Adrenal gland (tissue), 12 donors: Measurements from ENCODE around the gene HOXC5. TPM values are rescaled to one million over a fixed set of nuclear protein-coding genes. Genes with fewer than 3 reads are reported as not detected.

Experiments
- DNase-seq, 7 donors: peaks; one replicate each; pipeline ENCODE4 v3.0.0-alpha.2; 2019 to 2020
- H3K27ac ChIP-seq, 5 donors: fragments of 200-600 bp; sonication (generic) in 4 of 5; 1 replicate in 3 of 5; 2 replicates in 2 of 5; pipeline versions ENCODE4 v1.5.1 to v1.8.0; 2016 to 2020; ENCODE audit warnings: mild to moderate bottlenecking in 1 of 5
- H3K27me3 ChIP-seq: fragments of 200-600 bp; 2 replicates; pipeline ENCODE4 v1.8.0; 2021
- H3K36me3 ChIP-seq, 2 donors: fragments of 200-600 bp; replicated peaks in 1 of 2; 1 replicate in 1 of 2; 2 replicates in 1 of 2; pipeline versions ENCODE4 v1.5.1 to v1.8.0; 2018 to 2022
- H3K4me1 ChIP-seq, 2 donors: fragments of 200-600 bp; replicated peaks in 1 of 2; 1 replicate in 1 of 2; 2 replicates in 1 of 2; pipeline versions ENCODE4 v1.5.1 to v1.8.0; 2018 to 2021
- H3K4me3 ChIP-seq, 4 donors: fragments of 200-600 bp; sonication (generic) in 3 of 4; one replicate each; pipeline ENCODE4 v1.5.1; 2016 to 2018
- H3K9me3 ChIP-seq, 3 donors: fragments of 200-600 bp; sonication (generic) in 1 of 3; replicated peaks in 1 of 3; 1 replicate in 2 of 3; 2 replicates in 1 of 3; pipeline versions ENCODE4 v1.5.1 to v1.8.0; 2016 to 2021
- POLR2A ChIP-seq, 2 donors: fragments of 450-650 bp; IDR thresholded peaks; one replicate each; pipeline ENCODE4 v1.6.1; 2017; ENCODE audit warnings: antibody characterized with exemption in 2 of 2, mild to moderate bottlenecking in 2 of 2, moderate library complexity in 1 of 2
- WGBS, 4 donors: extraction: QIAGEN DNeasy Blood & Tissue Kit in 2 of 4; methylation state at CpG; one replicate each; pipeline versions ENCODE4 v1.1.5 to v1.1.7; 2013 to 2017; 5-methylcytosine and 5-hydroxymethylcytosine counted together
- intact Hi-C, 2 donors: fragments of 100-400 bp; cut with DNase I; formaldehyde crosslinking; loops; one replicate each; pipeline versions ENCODE4 v1.14.1 to v1.15.0; 2022 to 2023
- polyA plus RNA-seq, 3 donors: library from polyadenylated mRNA; stranded (reverse); fragments of 200-250 nt in 2 of 3; fragments of 350-450 nt in 1 of 3; fragmentation: Illumina TruSeq in 1 of 3; extraction: RNeasy Lipid Tissue Mini Kit (QIAGEN cat#74804) in 1 of 3; gene quantifications; one replicate each; pipeline ENCODE4 v1.2.3, GENCODE V29; 2013 to 2014
- total RNA-seq, 9 donors: library from RNA; depleted of rRNA in 4 of 9; stranded (reverse); fragments of >200 nt in 4 of 9; fragments of 120-200 nt in 1 of 9; fragmentation: NEBNext Ultra II Directional in 1 of 9; extraction: Animal tissue kit (Norgen Biotek cat#: 25700) in 1 of 9; gene quantifications; one replicate each; pipeline versions ENCODE4 v1.1.0 to v1.2.4, GENCODE V29; 2013 to 2023
- TF ChIP-seq, protein P1 (sequence below), 6 experiments: fragments of 450-650 bp in 4 of 6; fragments of 200-600 bp in 2 of 6; sonication (generic) in 1 of 6; IDR thresholded peaks; 1 replicate in 5 of 6; 2 replicates in 1 of 6; pipeline versions ENCODE4 v1.5.1 to v1.8.0; 2016 to 2021; ENCODE audit warnings: antibody characterized with exemption in 6 of 6, mild to moderate bottlenecking in 2 of 6, moderate library complexity in 1 of 6
- donor health status: healthy with polysubstance abuse.
- donor health status: Bipolar disorder and iron deficiency.
- donor health status: DM: yes; HTN: yes; CAD: no.
- donor health status: DM: no; HTN: no; CAD: no.
- donor health status: DM: no; HTN: no; CAD: no.
- donor health status: DM: yes; HTN: yes; CAD: no.

HOXC5 gene
- total and polyA plus RNA-seq, 12 donors: 0.36 to 1.9 (median 0.77) TPM

DNA sequence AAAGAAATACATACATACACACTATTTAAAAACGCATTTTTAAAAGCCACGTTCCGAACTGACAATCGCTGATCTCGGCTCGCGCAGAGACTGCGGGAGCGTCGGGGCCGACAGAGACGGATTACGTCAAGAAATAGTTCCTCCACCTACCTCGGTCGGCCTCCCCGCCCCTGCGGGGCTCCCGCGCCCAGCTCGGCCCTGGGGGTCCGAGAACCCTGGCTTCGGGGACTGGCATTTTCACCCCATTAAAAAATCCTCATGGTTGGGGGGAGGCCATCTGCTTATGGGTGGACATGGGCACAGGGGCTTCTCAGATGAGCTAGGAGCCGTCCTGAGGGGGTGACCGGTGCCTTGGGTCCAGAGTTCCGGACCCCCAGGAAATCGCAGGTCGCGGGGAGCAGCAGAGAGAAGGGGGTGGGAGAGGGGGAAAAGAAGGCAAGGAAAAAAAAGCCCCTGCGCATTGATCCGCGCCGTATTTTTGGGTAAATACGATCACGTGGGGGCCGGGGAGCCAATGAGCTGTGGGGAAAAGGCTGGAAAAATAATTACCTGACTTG lies 33.2 kb upstream of the HOXC5 start:
- Histone ChIP-seq H3K27ac (peak overlapping the region in 2 of 5 donors; percentile 75 to 82), H3K9me3 (no peaks in the 10 kb centered on the region), H3K27me3 (peaks cover 19% of the 10 kb centered on the region), H3K36me3 (no peaks in the 10 kb centered on the region), H3K4me1 (peaks cover 14 to 21% of the 10 kb centered on the region in 2 donors), H3K4me3 (peak overlapping the region in 2 of 4 donors; percentile 37 to 60)
- peak in 6 of 7 donors; percentile 50 to 92 (median 72) for DNase-seq
- TF ChIP-seq POLR2A (IDR thresholded peaks at IDR 0.05): no peak
- TF ChIP-seq, protein P1, sequence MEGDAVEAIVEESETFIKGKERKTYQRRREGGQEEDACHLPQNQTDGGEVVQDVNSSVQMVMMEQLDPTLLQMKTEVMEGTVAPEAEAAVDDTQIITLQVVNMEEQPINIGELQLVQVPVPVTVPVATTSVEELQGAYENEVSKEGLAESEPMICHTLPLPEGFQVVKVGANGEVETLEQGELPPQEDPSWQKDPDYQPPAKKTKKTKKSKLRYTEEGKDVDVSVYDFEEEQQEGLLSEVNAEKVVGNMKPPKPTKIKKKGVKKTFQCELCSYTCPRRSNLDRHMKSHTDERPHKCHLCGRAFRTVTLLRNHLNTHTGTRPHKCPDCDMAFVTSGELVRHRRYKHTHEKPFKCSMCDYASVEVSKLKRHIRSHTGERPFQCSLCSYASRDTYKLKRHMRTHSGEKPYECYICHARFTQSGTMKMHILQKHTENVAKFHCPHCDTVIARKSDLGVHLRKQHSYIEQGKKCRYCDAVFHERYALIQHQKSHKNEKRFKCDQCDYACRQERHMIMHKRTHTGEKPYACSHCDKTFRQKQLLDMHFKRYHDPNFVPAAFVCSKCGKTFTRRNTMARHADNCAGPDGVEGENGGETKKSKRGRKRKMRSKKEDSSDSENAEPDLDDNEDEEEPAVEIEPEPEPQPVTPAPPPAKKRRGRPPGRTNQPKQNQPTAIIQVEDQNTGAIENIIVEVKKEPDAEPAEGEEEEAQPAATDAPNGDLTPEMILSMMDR (IDR thresholded peaks at IDR 0.05): no peak
- intact Hi-C loops: loop anchor here in 1 of 2 donors (5.0 kb wide), 1 partner anchor 208 kb away; no protein-coding TSS in a partner anchor
- WGBS, 4 donors: 2 to 3% (median 2%) methylated on average over 26 to 35 of the region's 35 CpGs

DNA sequence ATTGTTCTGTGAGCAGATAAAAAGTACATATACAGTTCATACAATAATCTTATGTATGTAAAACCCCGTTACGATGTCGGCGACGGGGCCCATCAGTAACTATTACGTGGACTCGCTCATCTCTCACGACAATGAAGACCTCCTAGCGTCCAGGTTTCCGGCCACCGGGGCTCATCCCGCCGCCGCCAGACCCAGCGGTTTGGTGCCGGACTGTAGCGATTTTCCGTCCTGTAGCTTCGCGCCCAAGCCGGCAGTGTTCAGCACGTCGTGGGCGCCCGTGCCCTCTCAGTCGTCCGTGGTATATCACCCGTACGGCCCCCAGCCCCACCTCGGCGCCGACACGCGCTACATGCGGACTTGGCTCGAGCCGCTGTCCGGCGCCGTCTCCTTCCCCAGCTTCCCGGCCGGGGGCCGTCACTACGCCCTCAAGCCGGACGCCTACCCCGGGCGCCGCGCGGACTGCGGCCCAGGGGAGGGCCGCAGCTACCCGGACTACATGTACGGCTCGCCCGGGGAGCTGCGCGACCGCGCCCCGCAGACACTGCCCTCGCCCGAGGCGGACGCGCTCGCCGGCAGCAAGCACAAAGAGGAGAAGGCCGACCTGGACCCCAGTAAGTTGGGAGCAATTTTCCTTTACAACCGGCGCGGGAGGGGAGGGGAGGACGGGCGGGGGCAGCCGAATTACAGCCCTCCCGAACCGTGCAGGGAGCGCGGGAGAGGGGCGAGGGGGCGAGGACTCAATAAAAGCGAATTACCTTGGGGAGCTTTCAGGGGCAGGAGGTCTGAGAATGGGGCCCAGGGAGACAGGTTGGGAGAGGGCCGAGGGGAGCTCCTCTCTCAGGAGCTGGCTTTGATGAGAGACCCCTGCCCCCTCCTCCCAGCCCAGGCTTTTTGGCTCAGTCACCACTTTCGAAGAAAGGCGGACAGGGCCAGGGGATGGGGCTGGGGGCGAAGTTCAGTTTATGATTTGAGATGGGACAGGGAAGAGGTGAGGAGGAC lies 32.4 kb upstream of the HOXC5 start, which contains the start of gene HOXC9:
Gene HOXC9, plus strand, starts transcription at position 46 of the 999 bp plus-strand sequence. Its CDS starts 28 bp downstream, at position 74.
- peak within 1 kb of the TSS in 3 of 4 donors; percentile 37 to 70 (median 60) for H3K4me3 ChIP-seq
- peaks cover 11% of the 10 kb centered on the region for H3K27me3 ChIP-seq
- H3K4me1 ChIP-seq: peaks cover 14 to 19% of the 10 kb centered on the region in 2 donors
- H3K27ac ChIP-seq: peak within 1 kb of the TSS in 3 of 5 donors; percentile 64 to 82 (median 75)
- peak in 2 of 7 donors; percentile 41 to 42 for DNase-seq
- no peaks in the 10 kb centered on the region for H3K36me3 ChIP-seq
- H3K9me3 ChIP-seq: no peaks in the 10 kb centered on the region
- TF ChIP-seq POLR2A (IDR thresholded peaks at IDR 0.05): peak in 1 of 2 donors; percentile 35
- TF ChIP-seq, protein P1 (IDR thresholded peaks at IDR 0.05): no peak
- intact Hi-C loops: loop anchor here in 1 of 2 donors (5.0 kb wide), 1 partner anchor 207 kb away; no protein-coding TSS in a partner anchor
- 4 to 12% (median 5%) methylated on average over 37 to 87 of the region's 87 CpGs for WGBS, 4 donors

DNA sequence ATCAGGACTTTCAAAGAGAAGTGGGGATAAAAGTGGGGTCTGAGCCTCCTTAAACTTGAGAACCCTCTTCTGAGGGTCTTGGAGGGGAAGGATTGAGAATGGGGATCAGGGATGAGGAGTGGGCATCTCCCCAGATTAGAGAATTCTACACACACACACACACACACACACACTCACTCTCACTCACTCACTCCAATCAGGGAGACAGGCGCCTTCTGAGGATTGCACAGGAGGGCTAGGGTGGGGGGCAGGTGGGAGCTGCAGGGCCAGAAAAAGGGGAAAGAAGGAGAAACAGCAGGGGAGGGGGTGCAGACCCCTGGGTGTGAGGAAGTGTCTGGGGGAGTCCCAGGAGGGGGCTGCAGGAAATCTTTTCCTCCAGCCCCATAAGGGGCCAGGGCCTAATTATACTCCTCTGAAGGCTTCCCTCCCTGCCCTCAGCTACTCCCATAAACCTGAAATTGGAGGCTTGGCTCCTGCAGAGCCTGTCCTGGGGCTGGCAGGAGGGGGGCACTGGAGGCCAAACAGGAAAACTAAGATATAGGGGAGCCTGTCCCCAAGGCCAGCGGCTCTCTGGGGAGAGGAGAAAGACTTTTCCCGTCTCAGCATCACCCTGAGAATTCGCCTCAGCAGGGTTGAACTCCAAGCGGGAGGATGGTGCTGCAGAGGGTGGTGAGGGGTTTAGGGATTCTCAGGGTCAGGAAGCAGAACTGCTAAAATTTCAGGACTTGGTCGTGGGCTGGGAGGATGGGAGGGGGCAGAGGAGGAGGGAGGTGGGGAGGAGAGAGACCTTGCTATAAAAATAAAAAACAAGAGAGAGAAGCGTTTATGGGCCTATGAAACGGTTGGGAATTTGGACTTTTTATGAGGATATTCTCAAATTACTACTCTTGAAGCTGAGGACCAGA lies 31.3 kb upstream of the HOXC5 start:
- WGBS, 4 donors: 66 to 72% (median 69%) methylated on average over 8 of the region's 8 CpGs

More for the DNA sequence above, 31.3 kb upstream of the HOXC5 start:
- Histone ChIP-seq H3K27ac (no peak overlapping the region), H3K27me3 (peaks cover 6% of the 10 kb centered on the region), H3K4me1 (peaks cover 14 to 19% of the 10 kb centered on the region in 2 donors), H3K9me3 (no peaks in the 10 kb centered on the region), H3K4me3 (no peak overlapping the region), H3K36me3 (no peaks in the 10 kb centered on the region)
- intact Hi-C loops: loop anchor here in 1 of 2 donors (5.0 kb wide), 1 partner anchor 206 kb away; no protein-coding TSS in a partner anchor
- TF ChIP-seq, protein P1 (IDR thresholded peaks at IDR 0.05): no peak
- no peak for TF ChIP-seq POLR2A (IDR thresholded peaks at IDR 0.05)
- DNase-seq: no peak
